Ishikawa (cell line): ENCODE data around the gene LCNL1.

Experiments
- REST ChIP-seq: IDR thresholded peaks from 2 replicates; pipeline ENCODE4 v1.6.1; 2012; ENCODE audit warnings: low read depth, mild to moderate bottlenecking
- TEAD4 ChIP-seq: IDR thresholded peaks from 2 replicates; pipeline ENCODE4 v1.6.1; 2012
- TF ChIP-seq, protein P1 (sequence below): IDR thresholded peaks from 2 replicates; pipeline ENCODE4 v1.6.1; 2012

DNA sequence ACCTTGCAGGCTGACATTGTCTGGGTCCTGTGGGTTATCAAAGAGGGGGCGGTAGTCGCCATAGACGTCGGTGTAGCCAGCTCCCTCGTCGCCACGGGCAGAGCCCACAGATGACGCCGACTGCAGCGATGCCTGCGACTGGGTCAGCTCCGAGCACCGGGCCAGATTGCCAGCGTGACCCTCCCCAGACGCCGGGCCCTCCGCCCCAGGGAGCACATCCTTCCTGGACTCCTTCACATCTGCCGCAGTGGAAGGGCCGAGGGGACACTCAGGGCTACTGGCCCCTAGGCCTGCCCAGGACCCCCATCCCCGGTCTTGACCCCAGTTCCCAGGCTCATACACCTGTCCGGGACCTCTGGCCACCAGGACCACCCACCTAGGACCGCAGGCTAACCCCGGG, 31.4 kb downstream of the LCNL1 start:
- no peak for TF ChIP-seq REST
- TF ChIP-seq, protein P1, sequence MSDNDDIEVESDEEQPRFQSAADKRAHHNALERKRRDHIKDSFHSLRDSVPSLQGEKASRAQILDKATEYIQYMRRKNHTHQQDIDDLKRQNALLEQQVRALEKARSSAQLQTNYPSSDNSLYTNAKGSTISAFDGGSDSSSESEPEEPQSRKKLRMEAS: no peak
- TF ChIP-seq TEAD4: no peak
